ENCODE results near the gene ZNF845.
A peak's percentile ranks its signal among the peaks of the same experiment; 100 is the strongest.
"Not testable (repeated sequence)": the region's sequence is repeated elsewhere in the genome, so short reads cannot be mapped to it uniquely, and the experiment has no call there.

ZNF845 gene

GRCh38 chr19:53394974-53395839, 61.7 kb downstream of the ZNF845 start, which contains the start of gene ZNF765:
Gene ZNF765 (plus strand): TSS chr19:53395149. CDS start chr19:53398016, 2,867 bp downstream.
- peak; percentile 93 to 96 for DNase-seq

GRCh38 chr19:53395840-53396524, 62.4 kb downstream of the ZNF845 start:
- peak in 1 of 2 experiments; percentile 34 for DNase-seq

More at GRCh38 chr19:53394974-53395839, 61.7 kb downstream of the ZNF845 start, which contains the start of gene ZNF765:
- TF ChIP-seq POLR2A (IDR thresholded peaks at IDR 0.05; ENCODE audit: low read length): peak; percentile 71
- no peak for TF ChIP-seq GATA1 (IDR thresholded peaks at IDR 0.05; ENCODE audit: low read depth, low read length)

GRCh38 chr19:53396525-53396868, 62.9 kb downstream of the ZNF845 start:
- DNase-seq: peak in 1 of 2 experiments; percentile 34

GRCh38 chr19:53397918-53398317, 64.4 kb downstream of the ZNF845 start:
- not testable (repeated sequence) for DNase-seq

More at GRCh38 chr19:53396525-53396868, 62.9 kb downstream of the ZNF845 start:
- TF ChIP-seq GATA1 (IDR thresholded peaks at IDR 0.05; ENCODE audit: low read depth, low read length) (no peak), POLR2A (IDR thresholded peaks at IDR 0.05; ENCODE audit: low read length) (no peak)

Measured in erythroblast (primary cell).